GM19467 (cell line): ENCODE results near the gene LRRFIP1.
"Not testable (repeated sequence)": the region's sequence is repeated elsewhere in the genome, so short reads cannot be mapped to it uniquely, and the experiment has no call there.

Experiments
- ATAC-seq: cut with Tn5 transposase; IDR thresholded peaks from one replicate; pipeline ENCODE4 v1.9.1; 2021; ENCODE audit warnings: mild to moderate bottlenecking, moderate library complexity; ENCODE audit not compliant: unreplicated experiment

The LRRFIP1 gene

GRCh38 chr2:237627441-237628246 is at the start of gene LRRFIP1:
Gene LRRFIP1 (plus strand): TSS chr2:237627587. CDS start chr2:237627645, 58 bp downstream.
- no peak for ATAC-seq

GRCh38 chr2:237577956-237578870 is 49.2 kb upstream of the LRRFIP1 start:
- no peak for ATAC-seq

- ATAC-seq = no peak
Observed at GRCh38 chr2:237581326-237581725, 46.1 kb upstream of the LRRFIP1 start.

GRCh38 chr2:237581751-237582746 is 45.3 kb upstream of the LRRFIP1 start:
- ATAC-seq = no peak

- no peak for ATAC-seq
Observed at GRCh38 chr2:237583385-237584295, 43.7 kb upstream of the LRRFIP1 start.

- no peak for ATAC-seq
Observed at GRCh38 chr2:237585590-237586221, 41.7 kb upstream of the LRRFIP1 start.

GRCh38 chr2:237588044-237588696 is 39.2 kb upstream of the LRRFIP1 start:
- no peak for ATAC-seq

- ATAC-seq = no peak
Observed at GRCh38 chr2:237590272-237591140, 36.9 kb upstream of the LRRFIP1 start, which contains the start of gene RAB17. Gene RAB17 (minus strand): TSS chr2:237590734. CDS start chr2:237586154, 4,580 bp downstream.

GRCh38 chr2:237591141-237591881 is 36.1 kb upstream of the LRRFIP1 start:
- ATAC-seq = no peak

- ATAC-seq = no peak
Observed at GRCh38 chr2:237592425-237592980, 34.9 kb upstream of the LRRFIP1 start.

- ATAC-seq = no peak
Observed at GRCh38 chr2:237593036-237593435, 34.4 kb upstream of the LRRFIP1 start.

- ATAC-seq = no peak
Observed at GRCh38 chr2:237593596-237594320, 33.6 kb upstream of the LRRFIP1 start.

- no peak for ATAC-seq
Observed at GRCh38 chr2:237594514-237594871, 32.9 kb upstream of the LRRFIP1 start.

GRCh38 chr2:237595829-237596519 is 31.4 kb upstream of the LRRFIP1 start:
- not testable (repeated sequence) for ATAC-seq

- ATAC-seq = no peak
Observed at GRCh38 chr2:237596520-237597195, 30.7 kb upstream of the LRRFIP1 start.
